GM12878 (cell line): ENCODE data around the gene EED. TPM values are rescaled to one million over a fixed set of nuclear protein-coding genes. Genes with fewer than 3 reads are reported as not detected.

Experiments
- ATAC-seq: fragments of 200-7000 bp; cut with Tn5 transposase; 3 replicates; pipeline ENCODE4 v1.9.1; 2020; ENCODE audit warnings: mild to moderate bottlenecking, moderate library complexity
- BruUV-seq: library from RNA; stranded (reverse); fragments of 400-500 nt; replicated peaks from 2 replicates; lab custom pipeline; 2021; lab: Mats Ljungman, UMichigan
- CTCF ChIA-PET: fragments of 300-600 bp; sonication (Branson Sonifier 250); formaldehyde crosslinking; extraction: SDS; loops from one replicate; lab custom pipeline; 2021; ENCODE audit warnings: inconsistent platforms; lab: Yijun Ruan, JAX
- POLR2A ChIA-PET: fragments of 350-600 bp; formaldehyde crosslinking; extraction: SDS; loops from one replicate; lab custom pipeline; 2021; ENCODE audit warnings: inconsistent platforms; lab: Charles Lee
- RAD21 ChIA-PET: fragments of 300-600 bp; sonication (Branson Sonifier 250); formaldehyde crosslinking; loops from one replicate; lab custom pipeline; 2023; ENCODE audit warnings: antibody characterized with exemption; ENCODE audit not compliant: unreplicated experiment; lab: Charles Lee
- SMC1A ChIA-PET: fragments of 300-600 bp; sonication (Branson Sonifier 250); formaldehyde crosslinking; loops from one replicate; lab custom pipeline; 2023; ENCODE audit not compliant: unreplicated experiment, uncharacterized antibody; lab: Charles Lee
- DNase-seq: peaks from one replicate; pipeline ENCODE4 v3.0.0-alpha.2; 2011; ENCODE audit warnings: low read depth, low spot score
- FAIRE-seq: peaks from 3 replicates; lab custom pipeline; 2011; peaks lifted over from hg19 to GRCh38; lab: Jason Lieb, UNC
- H2AFZ ChIP-seq: 2 replicates; pipeline ENCODE4 v1.6.0; 2011; ENCODE audit warnings: low read depth, low read length, control low read depth; ENCODE audit not compliant: control insufficient read depth
- H3K27ac ChIP-seq: 2 replicates; pipeline ENCODE4 v1.5.1; 2011; ENCODE audit warnings: control low read depth; ENCODE audit not compliant: control insufficient read depth, insufficient read depth
- H3K27me3 ChIP-seq, 2 experiments: replicated peaks in 1 of 2; 2 replicates each; pipeline versions ENCODE4 v1.6.0 to v1.6.1; 2011; ENCODE audit warnings: low read length in 1 of 2; ENCODE audit not compliant: control insufficient read depth in 2 of 2, insufficient read depth in 2 of 2
- H3K36me3 ChIP-seq, 2 experiments: 2 replicates each; pipeline ENCODE4 v1.5.1; 2011; ENCODE audit warnings: low read length in 1 of 2; ENCODE audit not compliant: control insufficient read depth in 2 of 2, insufficient read depth in 2 of 2
- H3K4me1 ChIP-seq: 2 replicates; pipeline ENCODE4 v1.6.1; 2011; ENCODE audit warnings: mild to moderate bottlenecking, low read length, moderate library complexity, mixed read lengths; ENCODE audit not compliant: control insufficient read depth, insufficient read depth
- H3K4me2 ChIP-seq: 2 replicates; pipeline ENCODE4 v1.6.0; 2011; ENCODE audit warnings: control low read depth; ENCODE audit not compliant: control insufficient read depth, insufficient read depth
- H3K4me3 ChIP-seq: fragments of 200-600 bp; sonication (generic); 2 replicates; pipeline ENCODE4 v1.5.1; 2016
- H3K79me2 ChIP-seq: 2 replicates; pipeline ENCODE4 v1.6.0; 2011; ENCODE audit warnings: low read length; ENCODE audit not compliant: control insufficient read depth, insufficient read depth
- H3K9ac ChIP-seq: 2 replicates; pipeline ENCODE4 v1.8.0; 2011; ENCODE audit warnings: low read length, control low read depth, mixed read lengths; ENCODE audit not compliant: control insufficient read depth, insufficient read depth
- H3K9me3 ChIP-seq: replicated peaks from 3 replicates; pipeline ENCODE4 v1.5.1; 2011; ENCODE audit warnings: mild to moderate bottlenecking, low read length; ENCODE audit not compliant: control insufficient read depth, insufficient read depth
- H4K20me1 ChIP-seq: 2 replicates; pipeline ENCODE4 v1.6.0; 2011; ENCODE audit not compliant: control insufficient read depth, insufficient read depth
- BRCA1 ChIP-seq: IDR thresholded peaks from 2 replicates; pipeline ENCODE4 v1.6.1; 2011; ENCODE audit warnings: low read depth, low read length, improper control_type of control experiment
- DPF2 ChIP-seq: fragments of 450-650 bp; IDR thresholded peaks from 2 replicates; pipeline ENCODE4 v1.6.1; 2017; ENCODE audit warnings: mild to moderate bottlenecking
- EP300 ChIP-seq, 2 experiments: fragments of 150-350 bp in 1 of 2; IDR thresholded peaks; 2 replicates each; pipeline ENCODE4 v1.6.1; 2011 to 2012; ENCODE audit warnings: low read depth in 2 of 2, low read length in 2 of 2, borderline replicate concordance in 1 of 2, improper control_type of control experiment in 1 of 2, inconsistent platforms in 1 of 2; ENCODE audit not compliant: control insufficient read depth in 1 of 2
- FOXM1 ChIP-seq: IDR thresholded peaks from 2 replicates; pipeline ENCODE4 v1.6.1; 2012; ENCODE audit warnings: low read depth, mild to moderate bottlenecking, inconsistent platforms, low read length, moderate library complexity
- JUND ChIP-seq: IDR thresholded peaks from 2 replicates; pipeline ENCODE4 v1.6.1; 2012; ENCODE audit warnings: low read depth, mild to moderate bottlenecking, low read length, improper control_type of control experiment, moderate library complexity
- MEF2B ChIP-seq: fragments of 450-650 bp; IDR thresholded peaks from 2 replicates; pipeline ENCODE4 v1.6.1; 2018; ENCODE audit warnings: mild to moderate bottlenecking, moderate library complexity; ENCODE audit not compliant: partially characterized antibody, poor library complexity, severe bottlenecking
- RUNX3 ChIP-seq: IDR thresholded peaks from 2 replicates; pipeline ENCODE4 v1.6.1; 2012; ENCODE audit warnings: low read length, inconsistent platforms
- SPI1 ChIP-seq: IDR thresholded peaks from 2 replicates; pipeline ENCODE4 v1.6.1; 2011; ENCODE audit warnings: low read depth, mild to moderate bottlenecking, low read length, moderate library complexity, borderline replicate concordance; ENCODE audit not compliant: insufficient read depth
- TBL1XR1 ChIP-seq: IDR thresholded peaks from 2 replicates; pipeline ENCODE4 v1.6.1; 2012; ENCODE audit warnings: low read depth, low read length, improper control_type of control experiment
- WRNIP1 ChIP-seq: IDR thresholded peaks from 2 replicates; pipeline ENCODE4 v1.6.1; 2011; ENCODE audit warnings: low read depth, low read length, improper control_type of control experiment, borderline replicate concordance
- ZNF217 ChIP-seq: fragments of 450-650 bp; IDR thresholded peaks from 2 replicates; pipeline ENCODE4 v1.6.1; 2017; ENCODE audit warnings: antibody characterized with exemption, mild to moderate bottlenecking
- ZZZ3 ChIP-seq: IDR thresholded peaks from 2 replicates; pipeline ENCODE4 v1.6.1; 2011; ENCODE audit warnings: low read depth; ENCODE audit not compliant: control insufficient read depth, insufficient read length
- WGBS: methylation state at CpG from one replicate; pipeline ENCODE4 v1.1.6; 2016; ENCODE audit warnings: low lambda C conversion rate; ENCODE audit not compliant: insufficient replicate concordance, insufficient coverage; ENCODE audit errors: missing lambda C conversion rate; 5-methylcytosine and 5-hydroxymethylcytosine counted together
- in situ Hi-C: fragments of 300-500 bp; cut with MboI; formaldehyde crosslinking; loops from 9 replicates; pipeline ENCODE4 v1.14.3; 2018; ENCODE audit warnings: mixed read lengths
- intact Hi-C: fragments of 100-400 bp; cut with micrococcal nuclease; formaldehyde crosslinking; loops from one replicate; pipeline ENCODE4 v1.14.2; 2022; ENCODE audit not compliant: unreplicated experiment
- polyA plus RNA-seq, 11 experiments: library from polyadenylated mRNA; depleted of rRNA in 4 of 11; unstranded in 6 of 11; stranded (reverse) in 5 of 11; fragments of >200 nt; fragmentation: Nextera tagmentation in 4 of 11; fragmentation: Illumina TruSeq in 1 of 11; extraction: Ambion mirVana in 4 of 11; extraction: Trizol in 1 of 11; gene quantifications; 1 replicate in 1 of 11; 2 replicates in 10 of 11; pipeline versions ENCODE4 v1.2.1 to v1.2.3, GENCODE V29; 2011 to 2016; ENCODE audit warnings: inconsistent platforms in 2 of 11, missing spikeins in 2 of 11, low read depth in 1 of 11
- total RNA-seq, 4 experiments: library from RNA; depleted of rRNA in 3 of 4; stranded (reverse); fragments of >200 nt in 3 of 4; fragmentation: Illumina TruSeq in 1 of 4; extraction: Trizol in 1 of 4; gene quantifications; 2 replicates each; pipeline versions ENCODE4 v1.2.1 to v1.2.3, GENCODE V29; 2013 to 2021
- TF ChIP-seq, protein P1 (sequence below): IDR thresholded peaks from 2 replicates; pipeline ENCODE4 v1.6.1; 2012; ENCODE audit warnings: mild to moderate bottlenecking, low read depth, low read length
- TF ChIP-seq, protein P2 (sequence below): IDR thresholded peaks from 2 replicates; pipeline ENCODE4 v1.6.1; 2011; ENCODE audit warnings: borderline replicate concordance, low read depth, mild to moderate bottlenecking, moderate library complexity, low read length; ENCODE audit not compliant: insufficient read depth, poor library complexity, severe bottlenecking

The EED gene
- total and polyA plus RNA-seq, 10 of the 15 experiments (the other 5 are each of a cell fraction or from before 2014, with no cell fraction given), result 41.5 to 140 (median 72.2) TPM

DNA sequence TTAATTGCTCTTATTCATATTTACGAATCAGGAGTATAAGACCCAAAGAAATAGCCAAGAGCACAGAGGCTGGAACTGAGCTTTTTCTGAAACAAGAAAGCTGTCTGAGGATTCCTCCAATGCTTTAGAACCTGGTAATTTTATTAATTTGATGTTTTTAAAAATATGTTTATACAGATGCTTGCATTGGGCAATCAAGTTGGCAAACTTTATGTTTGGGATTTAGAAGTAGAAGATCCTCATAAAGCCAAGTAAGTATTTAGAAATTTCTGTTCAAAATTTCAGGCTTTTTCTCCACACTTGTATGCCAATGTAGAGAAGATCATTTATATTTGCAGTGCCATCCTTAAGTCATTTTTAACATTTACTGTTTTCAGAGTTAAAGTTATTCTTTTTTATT is 33.2 kb downstream of the EED start:
- Histone ChIP-seq H2AFZ (no peak overlapping the region), H3K4me1 (0 out of 2 replicates have a peak, but pooled peaks cover 3% of the 10 kb centered on the region), H3K27me3 (no peaks in the 10 kb centered on the region), H3K4me3 (no peak overlapping the region), H3K9me3 (peaks cover 2% of the 10 kb centered on the region; the same call in 2 of the 3 replicates), H3K79me2 (peaks cover 28% of the 10 kb centered on the region), H3K36me3 (peaks cover 2 to 37% of the 10 kb centered on the region in 2 experiments), H3K9ac (no peak overlapping the region), H3K4me2 (no peak overlapping the region), H3K27ac (no peak overlapping the region), H4K20me1 (no peaks in the 10 kb centered on the region)
- POLR2A ChIA-PET, result no interaction called here
- DNase-seq (no peak), ATAC-seq (no peak), FAIRE-seq (no peak)
- SMC1A ChIA-PET, result interaction anchor here (1.0 kb wide), 1 partner anchor 11 kb away, joined by 4 read pairs; no protein-coding TSS in a partner anchor
- CTCF ChIA-PET, result no interaction called here
- BruUV-seq, result no TSS peak
- TF ChIP-seq BRCA1, result no peak
- TF ChIP-seq FOXM1, result no peak
- no peak for TF ChIP-seq RUNX3
- TF ChIP-seq ZZZ3, result no peak
- TF ChIP-seq MEF2B, result no peak
- TF ChIP-seq ZNF217, result no peak
- no peak for TF ChIP-seq WRNIP1
- TF ChIP-seq EP300 (IDR thresholded peaks at IDR 0.05; ENCODE audit: borderline replicate concordance in 1 of 2, control insufficient read depth in 1 of 2, low read depth in 2 of 2, low read length in 2 of 2), result no peak
- TF ChIP-seq TBL1XR1, result no peak
- TF ChIP-seq, protein P1, sequence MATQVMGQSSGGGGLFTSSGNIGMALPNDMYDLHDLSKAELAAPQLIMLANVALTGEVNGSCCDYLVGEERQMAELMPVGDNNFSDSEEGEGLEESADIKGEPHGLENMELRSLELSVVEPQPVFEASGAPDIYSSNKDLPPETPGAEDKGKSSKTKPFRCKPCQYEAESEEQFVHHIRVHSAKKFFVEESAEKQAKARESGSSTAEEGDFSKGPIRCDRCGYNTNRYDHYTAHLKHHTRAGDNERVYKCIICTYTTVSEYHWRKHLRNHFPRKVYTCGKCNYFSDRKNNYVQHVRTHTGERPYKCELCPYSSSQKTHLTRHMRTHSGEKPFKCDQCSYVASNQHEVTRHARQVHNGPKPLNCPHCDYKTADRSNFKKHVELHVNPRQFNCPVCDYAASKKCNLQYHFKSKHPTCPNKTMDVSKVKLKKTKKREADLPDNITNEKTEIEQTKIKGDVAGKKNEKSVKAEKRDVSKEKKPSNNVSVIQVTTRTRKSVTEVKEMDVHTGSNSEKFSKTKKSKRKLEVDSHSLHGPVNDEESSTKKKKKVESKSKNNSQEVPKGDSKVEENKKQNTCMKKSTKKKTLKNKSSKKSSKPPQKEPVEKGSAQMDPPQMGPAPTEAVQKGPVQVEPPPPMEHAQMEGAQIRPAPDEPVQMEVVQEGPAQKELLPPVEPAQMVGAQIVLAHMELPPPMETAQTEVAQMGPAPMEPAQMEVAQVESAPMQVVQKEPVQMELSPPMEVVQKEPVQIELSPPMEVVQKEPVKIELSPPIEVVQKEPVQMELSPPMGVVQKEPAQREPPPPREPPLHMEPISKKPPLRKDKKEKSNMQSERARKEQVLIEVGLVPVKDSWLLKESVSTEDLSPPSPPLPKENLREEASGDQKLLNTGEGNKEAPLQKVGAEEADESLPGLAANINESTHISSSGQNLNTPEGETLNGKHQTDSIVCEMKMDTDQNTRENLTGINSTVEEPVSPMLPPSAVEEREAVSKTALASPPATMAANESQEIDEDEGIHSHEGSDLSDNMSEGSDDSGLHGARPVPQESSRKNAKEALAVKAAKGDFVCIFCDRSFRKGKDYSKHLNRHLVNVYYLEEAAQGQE, result no peak
- no peak for TF ChIP-seq JUND
- TF ChIP-seq DPF2, result no peak
- no peak for TF ChIP-seq SPI1
- TF ChIP-seq, protein P2, sequence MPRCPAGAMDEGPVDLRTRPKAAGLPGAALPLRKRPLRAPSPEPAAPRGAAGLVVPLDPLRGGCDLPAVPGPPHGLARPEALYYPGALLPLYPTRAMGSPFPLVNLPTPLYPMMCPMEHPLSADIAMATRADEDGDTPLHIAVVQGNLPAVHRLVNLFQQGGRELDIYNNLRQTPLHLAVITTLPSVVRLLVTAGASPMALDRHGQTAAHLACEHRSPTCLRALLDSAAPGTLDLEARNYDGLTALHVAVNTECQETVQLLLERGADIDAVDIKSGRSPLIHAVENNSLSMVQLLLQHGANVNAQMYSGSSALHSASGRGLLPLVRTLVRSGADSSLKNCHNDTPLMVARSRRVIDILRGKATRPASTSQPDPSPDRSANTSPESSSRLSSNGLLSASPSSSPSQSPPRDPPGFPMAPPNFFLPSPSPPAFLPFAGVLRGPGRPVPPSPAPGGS, result no peak
- 86% methylated on average over 1 of the region's 1 CpG for WGBS
- in situ Hi-C loops, result no loop called here
- intact Hi-C loops, result no loop called here
- RAD21 ChIA-PET, result interaction anchor here (0.6 to 1.2 kb wide), 2 partner anchors 9 to 26 kb away, joined by 3 to 6 read pairs; no protein-coding TSS in a partner anchor
